NOMO-1 (cell line): ENCODE measurements around the gene HMCN2.
A peak's percentile ranks its signal among the peaks of the same experiment; 100 is the strongest.
"Not testable (repeated sequence)": the region's sequence is repeated elsewhere in the genome, so short reads cannot be mapped to it uniquely, and the experiment has no call there.

Experiments
- DNase-seq, 2 experiments: peaks; one replicate each; lab custom pipeline; 2025; ENCODE audit not compliant: unreplicated experiment in 2 of 2; lab: John Stamatoyannopoulos, UW

The HMCN2 gene

DNA sequence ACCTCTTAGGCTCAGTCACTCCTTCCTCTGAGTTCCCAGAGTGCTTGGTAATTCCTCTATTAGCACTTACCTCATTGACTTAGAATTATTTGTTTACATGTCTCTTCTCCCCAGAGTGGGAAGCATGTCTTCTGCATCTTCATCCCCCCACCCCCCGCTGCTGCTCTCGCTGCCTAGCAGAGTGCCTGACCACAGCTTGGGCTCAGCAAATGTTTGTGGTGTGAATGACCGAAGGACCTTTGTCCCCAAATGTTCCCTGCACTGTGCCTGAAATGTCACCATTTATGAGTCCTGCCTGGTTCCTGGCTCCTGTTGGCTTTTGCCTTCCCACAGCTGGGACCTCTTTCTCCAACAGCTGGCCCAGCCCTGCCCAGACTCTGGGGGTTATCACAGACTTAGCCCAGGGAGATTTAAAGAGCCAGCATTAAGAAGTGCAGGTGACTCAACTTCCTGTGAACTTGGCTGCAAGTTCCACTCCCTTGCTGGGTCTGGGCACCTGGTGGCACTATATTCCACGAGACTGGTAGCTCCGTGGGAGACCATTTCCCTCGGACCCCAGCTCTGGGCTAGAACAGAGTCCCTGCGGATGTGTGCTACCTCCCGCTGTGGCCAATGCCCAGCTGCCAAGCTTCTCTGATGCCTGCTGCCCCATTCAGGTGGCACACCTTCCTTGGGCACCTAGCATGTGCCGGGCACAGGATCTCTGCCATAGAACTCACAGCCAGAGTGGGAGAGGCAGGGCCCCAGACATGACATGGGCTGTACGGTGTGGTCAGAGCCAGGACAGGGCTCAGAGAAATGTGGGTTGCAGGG is 1.8 kb upstream of the HMCN2 start:
- DNase-seq, result no peak

DNA sequence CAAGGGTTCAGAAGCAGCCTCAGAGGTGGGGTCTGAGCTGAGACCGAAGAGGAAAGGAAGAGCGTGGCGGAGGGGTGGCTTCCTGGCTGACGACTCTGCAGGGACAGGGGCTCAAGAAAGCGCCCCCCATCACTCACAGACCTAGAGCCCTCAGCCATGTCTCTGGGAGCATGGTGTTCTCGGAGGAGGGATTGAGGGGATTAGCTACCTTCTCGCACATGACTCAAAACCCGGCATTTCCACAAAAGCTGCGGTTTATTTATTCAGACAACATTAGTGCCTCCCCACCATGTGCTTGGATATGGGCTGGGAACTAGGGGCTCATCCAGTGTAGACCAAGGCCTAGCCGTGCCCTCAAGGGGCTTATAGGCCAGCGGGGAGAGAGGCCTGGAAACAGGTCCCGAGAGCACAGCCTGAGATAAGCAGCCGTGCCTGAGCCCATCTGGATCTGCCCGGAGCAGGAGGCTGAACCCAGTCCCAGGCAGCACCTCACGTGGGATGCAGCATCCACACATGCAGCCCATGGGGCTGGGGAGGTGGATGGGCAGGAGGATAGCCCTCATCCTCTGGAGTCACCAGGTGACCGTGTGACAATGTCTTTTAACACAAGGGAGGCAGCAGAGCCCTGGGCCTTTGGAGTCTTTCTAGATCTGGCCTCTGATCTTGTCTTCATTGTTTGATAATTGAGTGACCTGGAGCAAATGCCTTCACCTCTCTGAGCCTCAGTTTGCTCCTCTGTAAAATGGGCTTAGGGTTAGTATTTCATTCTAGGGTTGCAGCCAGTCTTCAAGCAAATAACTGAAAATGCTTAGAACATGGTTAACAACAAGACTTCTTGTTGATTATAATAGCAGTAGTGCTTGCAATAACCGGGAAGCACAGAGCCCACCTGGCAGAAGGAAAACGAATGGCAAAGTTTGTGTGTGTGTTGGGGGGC is 878 bp upstream of the HMCN2 start:
- DNase-seq, result no peak

DNA sequence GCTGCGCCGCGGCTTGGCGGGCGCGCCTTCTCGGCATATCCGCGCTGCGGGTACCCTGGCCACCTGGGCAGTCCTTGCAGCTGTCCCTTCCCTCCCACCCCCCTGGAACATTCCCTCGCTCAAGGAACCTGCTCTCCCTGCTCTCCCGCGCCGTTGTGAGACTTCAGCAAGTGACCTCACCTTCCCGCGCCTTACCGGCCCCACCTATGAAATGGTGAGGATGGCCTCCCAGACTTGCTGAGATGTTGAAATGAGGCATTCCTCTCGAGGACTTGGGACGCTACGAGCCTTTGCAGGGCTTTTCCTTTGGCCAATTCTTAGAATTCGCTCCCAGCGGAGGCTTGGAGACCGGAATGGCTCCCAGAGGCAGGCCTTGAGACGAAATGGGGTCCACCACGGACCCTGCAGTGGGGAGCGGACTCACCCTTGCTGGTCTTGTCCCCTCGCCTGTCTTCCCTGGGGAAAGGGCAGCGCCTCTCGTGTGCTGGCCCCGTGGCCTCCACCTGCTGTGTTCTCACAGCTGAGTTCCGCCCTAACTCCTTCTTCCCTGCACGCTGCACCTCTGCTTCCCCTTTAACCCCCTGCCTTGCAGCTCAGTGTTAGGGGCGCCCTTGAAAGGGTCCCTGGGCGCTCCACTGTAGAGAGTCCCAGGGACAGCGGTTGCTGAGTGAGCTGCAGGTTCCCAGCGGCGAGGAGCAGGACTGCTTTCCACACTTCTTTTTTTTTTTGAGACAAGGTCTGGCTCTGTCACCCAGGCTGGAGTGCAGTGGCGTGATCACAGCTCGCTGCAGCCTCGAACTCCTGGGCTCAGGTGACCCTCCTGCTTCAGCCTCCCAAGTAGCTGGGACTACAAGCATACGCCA is 907 bp downstream of the HMCN2 start:
- no peak for DNase-seq

DNA sequence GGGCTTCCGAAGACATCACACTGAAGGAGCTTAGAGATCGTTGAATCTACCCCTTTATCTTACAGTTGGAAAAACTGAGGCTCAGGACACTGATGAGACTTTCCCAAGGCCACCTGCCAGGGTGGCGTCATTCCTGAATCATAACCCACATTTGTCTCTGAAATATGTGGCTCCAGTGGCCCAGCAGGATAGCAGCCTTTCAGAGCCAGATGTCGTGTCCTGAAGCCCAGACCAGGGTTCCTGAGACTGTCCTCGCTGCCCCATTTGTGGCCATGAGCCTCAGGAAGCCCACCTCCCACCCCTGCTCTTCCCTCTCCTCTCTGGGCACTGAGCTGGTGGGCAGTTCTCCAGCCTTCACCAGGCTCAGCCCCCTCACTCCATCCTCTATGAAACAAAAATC is 2.4 kb downstream of the HMCN2 start:
- no peak for DNase-seq

DNA sequence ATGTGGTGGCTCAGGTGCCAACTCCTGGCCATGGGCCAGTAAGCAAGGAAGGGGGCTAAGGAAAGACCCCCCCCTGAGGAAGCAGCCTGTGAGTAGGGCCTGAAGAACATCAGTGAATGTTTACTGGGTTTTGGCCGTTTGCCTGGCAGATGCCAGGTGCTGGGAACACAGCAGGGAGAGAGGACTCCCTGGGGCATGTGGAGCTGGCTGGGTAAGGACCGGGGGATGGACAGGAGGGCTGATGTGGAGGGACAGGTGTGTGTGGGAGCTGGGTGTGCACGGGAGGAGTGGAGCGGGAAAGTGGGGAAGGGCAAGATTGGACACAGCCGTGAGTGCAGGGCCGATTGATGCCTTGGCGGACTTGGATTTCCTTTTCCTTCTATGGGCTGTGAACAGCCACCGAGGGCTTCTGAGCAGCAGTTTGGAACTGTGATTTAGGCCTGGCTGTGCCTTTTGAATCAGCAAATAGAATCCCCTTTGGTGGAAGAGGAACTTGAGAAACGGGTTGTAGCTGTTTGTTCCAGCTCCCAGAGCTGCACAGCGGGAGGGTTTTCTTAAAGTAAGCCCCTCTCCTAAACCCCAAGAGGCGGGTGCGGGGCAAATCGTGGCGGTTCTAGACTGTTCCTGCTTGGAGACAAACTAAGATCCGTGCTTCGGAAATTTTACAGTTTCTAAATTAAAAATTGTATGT is 3.1 kb downstream of the HMCN2 start:
- DNase-seq, result peak; percentile 57 to 73

DNA sequence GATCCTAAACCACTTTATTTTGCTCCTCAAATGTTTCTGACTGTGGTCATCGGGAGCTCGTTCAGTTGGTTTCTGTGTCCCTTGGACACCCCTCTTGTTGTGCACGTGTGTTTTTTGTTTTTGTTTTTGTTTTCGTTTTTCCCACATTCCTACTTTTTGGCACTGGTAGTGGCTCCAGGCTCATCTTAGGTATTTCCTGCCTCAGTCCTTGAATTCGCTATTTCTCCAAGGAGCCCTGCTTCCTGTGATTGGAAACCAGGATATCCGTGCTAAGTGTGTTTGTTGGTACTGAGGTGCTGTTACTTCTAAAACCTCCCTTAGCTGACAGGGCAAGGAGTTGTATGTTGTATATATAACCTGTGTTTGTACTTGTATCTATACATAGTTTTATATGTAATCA is 5.9 kb downstream of the HMCN2 start:
- no peak for DNase-seq

DNA sequence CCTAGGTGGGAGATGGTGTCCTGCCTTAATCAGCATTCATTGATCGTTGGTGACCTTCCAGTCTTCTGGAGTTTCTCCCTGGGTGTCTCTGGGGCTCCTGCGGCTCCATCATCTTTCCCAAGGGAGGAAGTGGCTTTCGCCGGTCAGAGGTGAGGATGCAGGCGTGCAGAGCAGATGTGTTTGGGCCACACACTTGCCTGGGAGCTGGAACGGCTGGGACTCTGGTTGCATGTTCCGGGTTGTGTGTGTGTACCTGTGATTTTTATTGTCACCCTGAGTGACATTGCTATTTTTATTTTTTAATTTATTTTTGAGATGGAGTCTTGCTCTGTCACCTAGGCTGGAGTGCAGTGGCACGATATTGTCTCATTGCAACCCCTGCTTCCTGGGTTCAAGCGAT is 9.6 kb downstream of the HMCN2 start:
- no peak for DNase-seq

DNA sequence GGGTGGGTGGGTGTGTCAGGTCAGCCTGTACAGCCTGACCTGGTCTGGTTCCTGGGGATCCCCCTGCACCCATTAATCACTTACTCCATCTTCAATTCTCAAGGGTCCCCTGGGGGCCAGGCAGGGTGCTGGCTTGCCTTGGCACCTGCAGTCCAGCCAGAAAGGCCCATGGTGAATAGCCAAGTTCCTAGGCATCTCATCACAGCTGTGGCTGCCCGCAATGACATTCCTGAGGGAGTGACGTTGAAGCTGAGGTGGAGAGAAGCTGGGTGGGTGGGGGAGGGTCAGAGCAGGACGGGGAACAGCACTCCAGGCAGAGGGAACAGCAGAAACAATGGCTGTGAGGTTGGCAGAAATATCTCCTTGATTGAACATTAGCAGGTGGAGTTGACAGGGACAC is 10.6 kb downstream of the HMCN2 start:
- no peak for DNase-seq

DNA sequence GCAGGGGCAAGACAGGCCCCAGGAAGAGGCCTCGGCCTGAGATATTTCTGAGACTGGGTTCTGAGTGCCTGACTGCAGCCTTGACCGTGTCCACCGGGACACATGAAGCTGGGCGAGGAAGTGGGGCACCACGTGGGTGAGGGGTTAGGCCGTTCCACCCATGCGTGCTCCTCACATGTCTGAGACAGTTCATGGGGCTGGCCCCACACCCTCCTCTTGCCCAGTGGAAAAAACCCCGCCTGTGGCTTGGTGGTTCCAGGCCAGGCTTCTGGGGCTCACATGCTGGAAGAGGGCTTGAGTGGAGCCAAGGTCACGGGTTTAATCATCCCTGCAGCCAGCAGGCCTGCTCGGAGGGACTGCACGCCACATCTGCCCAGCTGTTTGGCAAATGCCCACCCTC is 11.4 kb downstream of the HMCN2 start:
- DNase-seq, result no peak

DNA sequence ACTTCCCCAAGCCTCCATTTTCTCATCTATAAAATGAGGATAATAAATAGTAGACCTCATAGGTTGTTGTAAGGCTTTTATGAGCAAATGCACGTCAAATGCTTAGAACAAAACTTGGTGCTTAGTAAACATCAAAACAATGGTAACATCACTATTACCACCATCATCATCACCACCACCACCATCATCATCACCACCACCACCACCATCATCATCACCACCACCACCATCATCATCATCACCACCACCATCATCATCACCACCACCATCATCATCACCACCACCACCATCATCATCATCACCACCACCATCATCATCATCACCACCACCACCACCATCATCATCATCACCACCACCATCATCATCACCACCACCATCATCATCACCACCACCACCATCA is 12.0 kb downstream of the HMCN2 start:
- not testable (repeated sequence) for DNase-seq

DNA sequence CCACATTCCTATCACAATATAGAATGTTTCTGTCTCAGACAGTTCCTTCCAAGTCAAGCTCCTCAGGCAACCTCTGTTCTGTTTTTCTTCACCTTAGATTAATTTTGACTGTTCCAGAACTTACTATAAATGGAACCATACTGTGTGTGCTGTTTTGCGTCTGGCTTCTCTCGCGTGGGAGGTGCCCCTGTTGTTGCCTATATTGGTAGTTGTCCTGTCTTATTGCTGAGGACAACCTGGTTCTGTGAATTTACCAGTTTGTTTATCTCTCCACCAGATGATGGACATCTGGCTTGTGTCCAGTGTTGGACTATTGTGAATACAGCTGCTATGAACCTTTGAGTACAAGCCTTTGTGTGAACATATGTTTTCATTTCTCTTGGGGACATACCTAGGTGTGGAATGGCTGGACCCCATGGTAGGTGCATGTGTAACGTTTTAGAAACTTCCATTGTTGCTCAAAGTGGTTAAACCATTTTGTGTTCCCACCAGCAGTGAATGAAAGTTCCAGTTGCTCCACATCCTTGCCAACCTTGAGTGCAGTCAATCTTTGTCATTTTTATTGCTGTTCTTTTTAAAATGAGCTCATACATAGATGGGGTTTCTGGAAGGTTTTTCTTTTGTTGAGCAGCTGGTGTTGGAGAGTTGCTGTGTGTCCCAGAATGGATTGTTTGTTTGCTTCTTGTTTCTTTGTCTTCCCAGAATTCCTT is 18.1 kb downstream of the HMCN2 start:
- no peak for DNase-seq

DNA sequence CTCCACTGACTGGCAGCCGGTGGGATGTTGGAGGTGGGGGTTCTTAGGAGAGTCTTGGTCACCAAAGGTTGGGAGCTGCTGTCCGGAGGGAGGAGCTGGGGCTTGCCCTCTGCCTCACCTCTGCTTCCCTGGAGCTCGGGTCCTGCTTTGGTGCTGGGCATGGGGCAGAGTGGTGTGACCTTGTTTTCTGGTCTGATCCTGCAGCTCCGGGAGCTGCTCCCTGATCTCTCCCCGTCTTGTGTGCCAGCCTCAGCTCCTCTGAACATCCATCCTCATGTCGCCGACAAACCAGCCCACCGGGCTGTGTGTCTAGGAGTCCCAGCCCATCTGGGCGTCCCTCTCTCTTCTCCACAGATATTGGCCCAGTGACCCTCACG is 18.7 kb downstream of the HMCN2 start:
- no peak for DNase-seq

DNA sequence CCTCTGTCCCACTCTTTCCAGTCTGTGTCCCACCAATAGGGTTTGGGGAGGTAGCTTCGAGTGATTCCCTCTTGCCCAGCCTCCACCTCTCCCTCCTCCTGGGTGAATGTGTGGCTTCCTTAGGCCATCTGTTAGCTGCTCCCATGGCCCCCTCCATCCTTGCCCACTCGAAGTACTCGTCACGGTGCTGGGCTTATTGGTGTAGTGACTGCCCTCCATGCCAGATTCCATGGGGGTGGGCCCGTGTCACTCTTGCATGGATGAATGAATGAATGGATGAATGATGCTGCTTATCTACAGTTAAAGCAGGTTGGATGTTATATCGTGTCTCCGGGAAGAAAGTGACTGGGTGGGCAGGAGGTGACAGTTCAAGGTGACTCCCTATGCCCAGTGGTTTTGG is 19.1 kb downstream of the HMCN2 start:
- DNase-seq, result no peak

DNA sequence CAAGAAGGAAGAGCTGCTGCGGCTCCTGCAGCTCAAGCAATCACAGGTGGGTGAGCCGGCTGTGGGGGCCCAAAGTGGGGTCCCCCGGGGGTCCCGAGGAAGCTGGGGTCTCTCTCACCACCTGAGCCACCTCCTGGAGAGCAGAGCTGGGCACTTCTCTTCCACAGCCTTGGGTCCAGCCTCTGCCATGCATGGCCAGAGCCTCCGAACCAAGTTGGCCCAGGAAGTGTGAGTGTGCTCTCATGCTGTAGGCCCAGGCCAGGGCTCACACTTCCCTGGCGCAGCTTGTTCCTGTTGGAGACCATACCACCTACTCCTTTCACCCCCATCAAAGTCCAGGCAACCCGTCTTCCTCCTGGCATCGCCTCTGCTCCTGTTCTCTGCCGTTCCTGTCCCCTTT is 19.7 kb downstream of the HMCN2 start:
- DNase-seq, result no peak

DNA sequence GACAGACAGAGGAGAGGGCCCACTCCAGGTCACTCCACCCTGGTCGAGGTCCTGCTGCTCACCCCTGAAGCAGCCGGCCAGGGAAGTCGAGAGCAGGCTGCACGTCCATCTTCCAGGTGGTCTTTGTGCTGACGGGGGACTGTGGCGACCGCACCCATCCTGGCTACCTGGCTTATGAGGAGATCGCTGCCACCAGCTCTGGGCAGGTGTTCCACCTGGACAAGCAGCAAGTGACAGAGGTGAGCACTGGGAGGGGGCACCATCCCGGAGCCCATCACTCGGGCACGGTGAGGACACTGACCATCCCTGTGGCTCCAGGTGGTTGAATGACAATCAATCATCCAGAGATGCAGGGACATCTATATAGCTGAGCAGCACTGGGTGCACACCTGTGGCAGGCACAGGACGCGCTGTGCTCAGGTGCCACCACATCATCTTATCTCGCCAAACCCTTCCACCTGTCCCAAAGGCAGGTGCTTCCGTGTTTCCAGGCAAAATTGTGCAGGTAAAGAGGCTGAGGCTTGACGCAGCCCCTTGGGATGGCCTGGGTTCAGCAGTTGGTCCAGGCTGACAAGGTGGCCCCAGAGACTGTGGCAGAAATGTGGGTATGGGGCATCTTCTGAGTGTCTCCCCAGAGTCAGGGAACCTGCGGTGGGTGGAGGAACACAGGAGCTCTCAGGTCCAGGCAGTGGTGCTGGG is 20.7 kb downstream of the HMCN2 start:
- DNase-seq, result no peak

DNA sequence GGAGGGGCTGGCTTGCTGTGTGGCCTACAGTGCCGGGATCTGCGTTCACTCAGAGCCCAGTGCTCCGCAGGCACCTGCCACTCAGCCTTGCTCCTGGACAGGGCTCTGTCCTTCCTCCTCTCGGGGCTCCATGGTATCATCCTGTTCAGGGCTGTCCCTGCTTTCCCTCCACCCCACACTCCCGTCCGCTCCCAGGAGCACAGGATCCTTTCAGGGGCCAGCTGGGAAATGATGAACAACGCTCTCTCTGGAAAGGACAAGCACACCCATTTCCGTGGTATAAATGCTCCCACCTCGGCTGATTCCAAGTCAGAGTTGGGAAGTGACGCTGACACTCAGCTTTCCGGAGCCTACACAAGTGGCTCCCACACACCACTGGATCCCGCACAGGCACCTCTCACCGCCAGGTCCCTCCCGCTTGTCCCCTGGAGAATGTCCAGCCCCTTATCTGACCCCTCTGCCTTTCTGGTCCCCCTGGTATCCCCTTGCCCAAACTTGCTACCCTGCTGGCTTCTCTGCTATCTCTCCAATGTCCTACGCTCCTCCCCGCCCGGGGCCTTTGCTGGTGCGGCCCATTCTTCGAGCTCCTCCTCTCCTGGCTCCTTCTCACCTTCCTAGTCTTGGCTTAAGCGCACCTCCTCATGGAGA is 21.3 kb downstream of the HMCN2 start:
- DNase-seq, result no peak

DNA sequence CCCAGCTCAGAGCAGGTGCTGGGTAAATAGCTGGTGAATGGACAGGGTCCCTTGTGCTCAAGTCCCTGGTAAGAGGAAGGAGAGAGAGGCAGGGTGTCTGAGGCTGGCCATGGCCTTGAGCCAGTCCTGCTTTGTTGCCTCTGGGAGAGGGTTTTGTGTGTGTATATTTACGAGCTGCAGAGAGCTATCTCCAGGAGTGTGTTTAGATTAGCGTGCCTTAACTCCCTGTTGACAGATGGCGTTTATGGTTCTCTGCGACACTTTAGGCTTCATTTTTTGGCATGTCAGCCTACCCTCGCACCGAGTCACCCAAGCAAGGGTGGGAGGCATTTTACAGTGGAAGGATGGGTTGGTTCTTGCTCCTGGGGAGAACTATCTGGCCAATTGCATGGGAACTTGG is 22.2 kb downstream of the HMCN2 start:
- no peak for DNase-seq

DNA sequence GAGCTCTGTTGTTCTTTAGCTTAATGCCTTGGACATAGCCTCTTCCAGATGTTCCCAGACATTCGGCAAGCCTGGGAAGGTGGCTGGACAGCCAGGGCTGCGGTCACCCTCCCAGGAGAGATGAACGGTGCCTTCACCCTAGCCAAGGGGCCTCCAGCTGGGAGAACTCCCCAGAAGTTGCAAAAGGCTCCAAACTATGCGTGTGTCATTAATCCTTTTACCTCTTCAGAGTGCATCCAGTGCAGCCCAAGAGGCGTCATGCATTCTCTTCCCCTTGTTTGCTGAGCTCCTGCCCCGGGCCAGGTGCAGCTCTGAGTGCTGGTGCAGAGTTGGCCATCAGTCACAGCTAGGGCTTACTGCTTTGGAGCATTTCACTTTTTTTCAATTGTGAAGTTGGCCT is 22.8 kb downstream of the HMCN2 start:
- no peak for DNase-seq
